GM18499 (cell line): Measurements from ENCODE around the gene IGFBP1.

Source experiments
- ATAC-seq: cut with Tn5 transposase; IDR thresholded peaks from one replicate; pipeline ENCODE4 v1.9.1; 2021; ENCODE audit warnings: moderate number of reproducible peaks; ENCODE audit not compliant: insufficient read depth, unreplicated experiment

IGFBP1 gene

GRCh38 chr7:45897042-45897690, 8.9 kb downstream of the IGFBP1 start:
- ATAC-seq = no peak

- ATAC-seq = no peak
Observed at GRCh38 chr7:45898222-45898621, 9.9 kb downstream of the IGFBP1 start.

- no peak for ATAC-seq
Observed at GRCh38 chr7:45901566-45901965, 13.3 kb downstream of the IGFBP1 start.

- ATAC-seq = no peak
Observed at GRCh38 chr7:45902820-45903219, 14.5 kb downstream of the IGFBP1 start.

GRCh38 chr7:45909561-45909960, 21.3 kb downstream of the IGFBP1 start:
- no peak for ATAC-seq

- ATAC-seq = no peak
Observed at GRCh38 chr7:45910855-45911254, 22.6 kb downstream of the IGFBP1 start.

- no peak for ATAC-seq
Observed at GRCh38 chr7:45911311-45911710, 23.0 kb downstream of the IGFBP1 start.

GRCh38 chr7:45912972-45913371, 24.7 kb downstream of the IGFBP1 start:
- no peak for ATAC-seq

GRCh38 chr7:45914911-45915310, 26.6 kb downstream of the IGFBP1 start:
- ATAC-seq = no peak

- ATAC-seq = no peak
Observed at GRCh38 chr7:45915606-45916005, 27.3 kb downstream of the IGFBP1 start.

GRCh38 chr7:45917064-45917463, 28.8 kb downstream of the IGFBP1 start:
- ATAC-seq = no peak

- ATAC-seq = peak; percentile 54
Observed at GRCh38 chr7:45917658-45918057, 29.4 kb downstream of the IGFBP1 start.

- ATAC-seq = no peak
Observed at GRCh38 chr7:45918556-45918955, 30.3 kb downstream of the IGFBP1 start.

- no peak for ATAC-seq
Observed at GRCh38 chr7:45919231-45919784, 31.0 kb downstream of the IGFBP1 start.

GRCh38 chr7:45919993-45920459, 31.7 kb downstream of the IGFBP1 start:
- no peak for ATAC-seq

- ATAC-seq = no peak
Observed at GRCh38 chr7:45920502-45921380, 32.5 kb downstream of the IGFBP1 start, which contains the start of gene IGFBP3. Gene IGFBP3 (minus strand): TSS chr7:45921272. CDS start chr7:45921140, 132 bp downstream.

- ATAC-seq = no peak
Observed at GRCh38 chr7:45921381-45921698, 33.1 kb downstream of the IGFBP1 start.

- ATAC-seq = no peak
Observed at GRCh38 chr7:45921699-45922519, 33.6 kb downstream of the IGFBP1 start.

- no peak for ATAC-seq
Observed at GRCh38 chr7:45922810-45923209, 34.5 kb downstream of the IGFBP1 start.

- no peak for ATAC-seq
Observed at GRCh38 chr7:45923290-45923689, 35.0 kb downstream of the IGFBP1 start.
